Lung (tissue), 12 donors: ENCODE measurements around the gene CSTPP1. TPM values are rescaled to one million over a fixed set of nuclear protein-coding genes. Genes with fewer than 3 reads are reported as not detected.

Experiments used
- ATAC-seq: fragments of 200-7000 bp; cut with Tn5 transposase; one replicate; pipeline ENCODE4 v1.9.1; 2020; ENCODE audit warnings: moderate number of reproducible peaks; ENCODE audit not compliant: insufficient read depth, low FRiP score
- DNase-seq, 3 donors: peaks; one replicate each; pipeline ENCODE4 v3.0.0-alpha.2; 2013 to 2017
- H3K27ac ChIP-seq, 2 donors: one replicate each; pipeline ENCODE4 v1.5.1; 2013; ENCODE audit warnings: mild to moderate bottlenecking in 2 of 2, moderate library complexity in 2 of 2, control low read depth in 1 of 2, inconsistent platforms in 1 of 2, low read depth in 1 of 2, low read length in 1 of 2
- H3K27me3 ChIP-seq, 3 donors: one replicate each; pipeline ENCODE4 v1.5.1; 2013; ENCODE audit warnings: low read length in 2 of 3; ENCODE audit not compliant: control insufficient read depth in 3 of 3, insufficient read depth in 3 of 3
- H3K36me3 ChIP-seq, 4 donors: one replicate each; pipeline ENCODE4 v1.5.1; 2013; ENCODE audit warnings: low read length in 4 of 4, mild to moderate bottlenecking in 1 of 4, moderate library complexity in 1 of 4; ENCODE audit not compliant: control insufficient read depth in 4 of 4, insufficient read depth in 4 of 4
- H3K4me1 ChIP-seq, 5 donors: one replicate each; pipeline ENCODE4 v1.5.1; 2013; ENCODE audit warnings: low read length in 5 of 5, mild to moderate bottlenecking in 2 of 5, moderate library complexity in 1 of 5; ENCODE audit not compliant: control insufficient read depth in 5 of 5, insufficient read depth in 5 of 5
- H3K4me3 ChIP-seq: one replicate; pipeline ENCODE4 v1.5.1; 2013; ENCODE audit warnings: mild to moderate bottlenecking, control low read depth, moderate library complexity
- H3K9ac ChIP-seq, 2 donors: one replicate each; pipeline ENCODE4 v1.5.1; 2013; ENCODE audit warnings: low read length in 2 of 2, control low read depth in 1 of 2; ENCODE audit not compliant: insufficient read depth in 1 of 2
- H3K9me3 ChIP-seq, 4 donors: one replicate each; pipeline ENCODE4 v1.5.1; 2013; ENCODE audit warnings: low read length in 3 of 4, mild to moderate bottlenecking in 1 of 4, moderate library complexity in 1 of 4; ENCODE audit not compliant: control insufficient read depth in 4 of 4, insufficient read depth in 3 of 4
- CTCF ChIP-seq: IDR thresholded peaks from 2 replicates; pipeline ENCODE4 v1.5.1; 2012; ENCODE audit warnings: mild to moderate bottlenecking; ENCODE audit errors: control extremely low read depth, extremely low read depth
- WGBS, 2 donors: extraction: QIAGEN DNeasy Blood & Tissue Kit; methylation state at CpG; one replicate each; pipeline ENCODE4 v1.1.7; 2013; 5-methylcytosine and 5-hydroxymethylcytosine counted together
- polyA plus RNA-seq, 2 donors: library from polyadenylated mRNA; stranded (reverse); fragments of 200-250 nt; gene quantifications; one replicate each; pipeline ENCODE4 v1.2.1, GENCODE V29; 2013
- total RNA-seq, 2 donors: library from RNA; depleted of rRNA in 1 of 2; stranded (reverse); fragments of >200 nt in 1 of 2; gene quantifications; one replicate each; pipeline ENCODE4 v1.2.1, GENCODE V29; 2014 to 2021
- donor health status: control.
- donor health status: control.
- donor health status: Bipolar disorder and iron deficiency.
- donor health status: healthy.
- donor health status: DM: yes; HTN: yes; CAD: no.

The CSTPP1 gene
- total and polyA plus RNA-seq, 4 donors, result 26.0 to 45.8 (median 34.4) TPM

DNA sequence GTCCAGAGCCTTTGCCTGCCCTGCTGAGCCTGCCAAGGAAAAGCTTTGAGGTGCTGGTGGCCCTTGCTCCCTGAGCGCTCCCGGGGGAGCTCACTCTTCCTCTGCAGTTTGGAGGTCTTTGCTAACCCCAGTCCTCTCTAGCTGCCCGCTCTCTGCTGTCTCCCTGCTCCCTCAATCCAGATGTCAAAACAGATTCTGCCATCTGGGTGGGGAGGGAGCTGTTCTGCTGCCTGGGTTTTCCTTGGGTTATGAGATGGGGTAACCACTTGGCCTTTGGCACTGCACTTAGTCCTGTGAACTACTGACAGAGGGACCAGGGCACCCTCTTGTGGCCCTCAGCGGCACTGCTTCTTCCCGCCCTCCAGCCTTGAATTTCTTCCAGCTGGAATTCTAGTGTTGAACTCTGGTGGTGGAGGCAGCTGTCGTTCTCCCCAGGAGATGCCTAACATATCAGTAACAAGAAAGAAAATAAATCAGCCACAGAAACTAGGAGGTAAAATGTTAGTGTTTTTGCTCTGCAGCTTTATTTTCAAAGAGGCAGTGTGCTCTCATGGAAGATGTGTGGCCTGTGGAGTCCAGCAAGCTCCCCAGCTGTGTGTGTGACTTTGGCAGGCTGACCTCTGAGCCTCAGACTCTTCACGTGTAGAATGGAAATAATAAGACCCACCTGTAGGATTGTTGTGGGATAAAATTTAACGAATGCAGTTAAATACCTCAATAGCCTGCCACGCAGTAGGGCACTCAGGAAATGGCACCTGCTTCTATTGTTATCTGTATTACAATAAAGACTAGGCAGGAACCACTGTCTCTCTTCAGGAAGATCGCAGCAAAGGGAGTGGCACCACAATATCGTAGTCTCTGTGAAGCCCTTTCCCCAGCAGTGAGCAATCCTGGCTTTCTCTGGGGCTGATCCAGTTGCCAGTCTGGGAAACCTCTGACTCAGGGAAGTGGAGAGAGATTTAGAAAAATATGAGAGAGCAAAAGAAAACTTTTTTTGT, 216.7 kb downstream of the CSTPP1 start:
- peak; percentile 91 to 92 (median 91) for DNase-seq
- TF ChIP-seq CTCF, result peak; percentile 80
- ATAC-seq, result peak; percentile 88
- H3K9ac ChIP-seq, result no peak overlapping the region
- H3K4me1 ChIP-seq, result peaks cover 0 to 59% (median 4%) of the 10 kb centered on the region in 5 donors
- H3K27ac ChIP-seq, result no peak overlapping the region
- H3K4me3 ChIP-seq, result no peak overlapping the region
- no peaks in the 10 kb centered on the region for H3K9me3 ChIP-seq
- 45 to 55% methylated on average over 11 of the region's 11 CpGs for WGBS, 2 donors
- peaks cover 0 to 12% (median 0%) of the 10 kb centered on the region in 4 donors for H3K36me3 ChIP-seq
- H3K27me3 ChIP-seq, result no peaks in the 10 kb centered on the region

DNA sequence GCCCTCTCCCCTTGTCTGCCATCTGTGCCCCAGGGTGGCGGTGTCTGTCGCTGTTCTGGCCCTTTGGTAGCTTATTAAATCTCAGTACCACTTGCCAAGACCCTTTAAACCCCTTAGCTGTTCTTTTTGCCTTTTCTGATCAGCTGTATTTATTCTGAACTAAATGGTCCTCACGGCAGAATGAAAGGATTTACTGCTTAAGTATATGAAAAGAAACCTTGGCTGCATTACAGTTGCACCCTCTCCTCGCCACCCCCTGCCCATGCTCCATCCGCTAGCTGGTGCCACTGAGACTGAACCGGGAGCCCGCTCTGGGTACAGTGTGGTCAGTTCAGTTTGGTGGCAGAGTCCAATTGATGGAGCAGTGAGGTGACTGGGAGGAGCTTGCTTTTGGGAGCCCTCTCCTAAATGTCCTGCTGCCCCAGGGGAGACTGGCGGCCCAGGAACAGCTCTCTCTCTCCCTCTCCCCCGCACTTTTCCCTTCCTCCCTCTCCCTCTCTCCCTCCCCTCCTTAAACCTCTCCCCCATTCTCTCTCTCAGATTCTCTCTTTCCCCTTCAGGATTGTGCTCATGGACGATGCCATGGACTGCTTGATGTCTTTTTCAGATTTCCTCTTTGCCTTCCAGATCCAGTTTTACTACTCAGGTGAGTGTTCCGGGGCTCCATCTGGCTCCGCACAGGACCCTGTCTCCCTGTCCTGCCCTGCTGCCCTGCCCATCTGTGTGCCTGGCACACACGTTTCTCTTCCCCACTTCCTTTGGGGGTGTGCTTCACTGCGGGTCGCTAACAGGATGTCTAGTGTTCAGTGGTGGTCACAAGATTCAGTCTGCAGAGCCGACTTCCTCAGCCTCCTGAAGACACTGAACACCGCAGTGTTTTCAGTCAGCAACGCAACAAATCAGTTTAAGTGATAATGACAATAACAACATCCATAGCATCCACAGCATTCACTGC, 218.3 kb downstream of the CSTPP1 start:
- WGBS, 2 donors, result 41 to 61% methylated on average over 18 of the region's 18 CpGs
- Histone ChIP-seq H3K27me3 (no peaks in the 10 kb centered on the region), H3K36me3 (peaks cover 0 to 8% (median 0%) of the 10 kb centered on the region in 4 donors), H3K9ac (no peak overlapping the region), H3K27ac (no peak overlapping the region), H3K4me1 (peaks cover 0 to 49% (median 4%) of the 10 kb centered on the region in 5 donors), H3K9me3 (no peaks in the 10 kb centered on the region), H3K4me3 (no peak overlapping the region)
- DNase-seq (no peak), ATAC-seq (no peak)
- TF ChIP-seq CTCF, result no peak

GRCh38 chr11:47155879-47156278, 219.3 kb downstream of the CSTPP1 start:
- no peak for TF ChIP-seq CTCF
- Histone ChIP-seq H3K36me3 (peaks cover 0 to 8% (median 1%) of the 10 kb centered on the region in 4 donors), H3K4me3 (no peak overlapping the region), H3K27ac (no peak overlapping the region), H3K27me3 (no peaks in the 10 kb centered on the region), H3K9me3 (no peaks in the 10 kb centered on the region), H3K9ac (no peak overlapping the region), H3K4me1 (peaks cover 0 to 45% (median 4%) of the 10 kb centered on the region in 5 donors)
- DNase-seq, result peak; percentile 48 to 58 (median 50)
- WGBS, 2 donors, result 82 to 87% methylated on average over 4 of the region's 4 CpGs
- no peak for ATAC-seq
